Left colon (tissue), 2 donors: ENCODE measurements around the gene MIPEP. TPM values are rescaled to one million over a fixed set of nuclear protein-coding genes. Genes with fewer than 3 reads are reported as not detected.
A peak's percentile ranks its signal among the peaks of the same experiment; 100 is the strongest.

ENCODE experiments used
- ATAC-seq: fragments of 200-7000 bp; cut with Tn5 transposase; one replicate; pipeline ENCODE4 v1.9.1; 2020; ENCODE audit warnings: mild to moderate bottlenecking, moderate library complexity
- DNase-seq, 2 donors: peaks; one replicate each; pipeline ENCODE4 v3.0.0-alpha.2; 2020
- intact Hi-C, 2 donors: fragments of 100-400 bp; cut with DNase I in 1 of 2; cut with micrococcal nuclease in 1 of 2; formaldehyde crosslinking; loops; one replicate each; pipeline versions ENCODE4 v1.11.2 to v1.14.0; 2022; cut with DNase I, micrococcal nuclease
- total RNA-seq, 2 donors: library from RNA; stranded (reverse); fragmentation: NEBNext Ultra II Directional; extraction: Animal tissue kit (Norgen Biotek cat#: 25700); gene quantifications; one replicate each; pipeline ENCODE4 v1.2.1, GENCODE V29; 2021
- donor health status: DM: no; HTN: no; CAD: no.
- donor health status: DM: yes; HTN: yes; CAD: no.

The MIPEP gene
- total RNA-seq, 2 donors from 2014 or later: 24.2 to 30.4 TPM

DNA sequence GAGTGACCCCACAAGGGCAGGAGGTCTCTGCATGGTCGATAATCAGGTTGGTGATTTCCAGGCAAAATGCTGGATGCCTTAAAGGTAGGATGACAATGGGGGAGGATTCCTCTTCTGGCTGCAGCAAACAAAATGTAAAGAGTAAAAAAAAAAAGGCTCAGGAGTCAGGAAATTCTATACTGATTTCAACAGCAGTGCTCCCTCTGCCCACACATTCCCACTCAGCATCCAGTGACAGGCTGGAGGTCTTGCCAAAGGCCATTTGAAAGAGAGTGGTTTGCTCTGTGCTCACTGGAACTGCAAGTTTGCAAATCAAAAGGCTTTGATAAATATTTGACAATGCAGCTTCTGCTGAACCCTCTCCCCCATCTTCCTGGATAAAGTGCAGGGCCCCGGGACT lies 183.6 kb downstream of the MIPEP start:
- DNase-seq: no peak
- ATAC-seq: no peak
- intact Hi-C loops: no loop called here

GRCh38 chr13:23703246-23703860 lies 185.8 kb downstream of the MIPEP start:
- ATAC-seq (no peak), DNase-seq (no peak)
- intact Hi-C loops: no loop called here

DNA sequence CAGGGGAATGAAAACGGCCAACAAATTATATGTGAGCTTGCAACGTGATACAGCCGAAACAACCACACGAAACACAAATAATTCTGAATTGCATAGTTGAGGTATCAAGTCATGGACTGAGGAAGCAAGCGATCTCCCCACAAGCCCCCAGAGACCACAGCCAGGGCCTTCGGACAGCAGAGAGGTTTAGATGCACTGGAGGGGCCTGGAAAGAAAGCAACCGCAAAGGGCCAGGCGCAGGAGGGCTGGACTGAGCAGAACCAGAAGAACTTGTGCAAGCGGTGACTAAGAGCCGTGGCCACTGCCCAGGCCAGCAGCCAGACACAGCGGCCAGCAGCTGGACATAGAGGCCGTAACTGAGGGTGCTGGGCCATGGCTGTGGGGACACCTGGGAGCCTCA lies 187.6 kb downstream of the MIPEP start:
- peak in 1 of 2 donors; percentile 32 for DNase-seq
- ATAC-seq: no peak

GRCh38 chr13:23701186-23701585 lies 188.0 kb downstream of the MIPEP start:
- intact Hi-C loops: no loop called here
- DNase-seq: no peak
- no peak for ATAC-seq

More for the DNA sequence above, 187.6 kb downstream of the MIPEP start:
- intact Hi-C loops: no loop called here

DNA sequence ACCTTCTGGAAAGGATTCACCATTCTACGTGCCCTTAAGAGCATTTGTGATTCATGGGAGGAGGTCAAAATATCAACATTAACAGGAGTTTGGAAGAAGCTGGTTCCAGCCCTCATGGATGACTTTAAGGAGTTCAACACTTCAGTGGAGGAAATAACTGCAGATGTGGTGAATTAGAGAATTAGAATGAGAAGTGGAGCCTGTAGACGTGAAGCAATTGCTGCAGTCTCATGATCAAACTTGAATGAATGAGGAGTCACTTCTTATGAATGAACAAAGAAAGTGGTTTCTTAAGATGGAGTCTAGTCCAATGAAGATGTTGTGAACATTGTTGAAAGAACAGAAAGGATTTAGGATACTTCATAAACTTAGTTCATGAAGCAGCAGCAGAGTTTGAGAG lies 189.9 kb downstream of the MIPEP start:
- intact Hi-C loops: no loop called here

GRCh38 chr13:23697772-23698313 lies 191.4 kb downstream of the MIPEP start:
- DNase-seq (no peak), ATAC-seq (no peak)
- intact Hi-C loops: no loop called here

More for the DNA sequence above, 189.9 kb downstream of the MIPEP start:
- no peak for ATAC-seq
- DNase-seq: no peak

- no peak for DNase-seq
- intact Hi-C loops: no loop called here
- ATAC-seq: no peak
Observed at GRCh38 chr13:23696610-23697009, 192.6 kb downstream of the MIPEP start.

DNA sequence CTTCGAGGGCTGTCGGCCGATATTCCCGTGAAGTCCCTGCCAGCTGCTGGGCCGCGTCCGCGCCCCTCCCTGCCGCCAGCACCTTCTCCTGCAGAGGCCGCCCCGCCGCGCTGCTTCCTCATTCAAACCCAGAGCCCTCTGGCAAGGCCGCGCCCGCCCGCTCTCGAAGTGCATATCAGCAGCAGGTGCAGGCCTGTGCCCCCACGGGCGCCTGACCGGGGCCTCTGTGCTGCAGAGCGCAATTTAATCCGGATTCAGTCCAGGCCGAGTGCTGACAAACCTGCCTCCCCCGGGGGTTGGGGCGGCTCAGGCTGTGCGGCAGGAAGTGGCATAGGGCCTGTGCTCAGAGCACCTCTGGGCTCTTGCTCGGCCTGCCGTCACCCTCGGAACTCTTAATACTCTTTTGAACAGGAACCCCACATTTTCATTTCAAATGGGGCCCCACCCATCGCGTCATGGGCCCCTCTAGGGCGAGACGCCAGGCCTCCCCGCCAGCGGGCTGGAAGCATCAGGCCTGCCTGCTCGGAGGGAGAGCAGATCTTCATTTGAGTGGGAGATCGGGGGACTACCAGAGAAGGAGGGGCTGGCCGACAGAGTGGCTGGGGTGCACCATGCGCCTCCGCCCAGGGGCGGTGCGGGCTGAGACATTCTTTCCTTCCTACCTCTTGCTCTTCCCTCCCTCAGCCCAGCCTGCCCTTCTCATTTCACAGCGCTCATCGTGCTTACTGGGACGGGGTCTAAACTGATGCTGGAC lies 193.3 kb downstream of the MIPEP start:
- DNase-seq: peak in 1 of 2 donors; percentile 63
- intact Hi-C loops: no loop called here

DNA sequence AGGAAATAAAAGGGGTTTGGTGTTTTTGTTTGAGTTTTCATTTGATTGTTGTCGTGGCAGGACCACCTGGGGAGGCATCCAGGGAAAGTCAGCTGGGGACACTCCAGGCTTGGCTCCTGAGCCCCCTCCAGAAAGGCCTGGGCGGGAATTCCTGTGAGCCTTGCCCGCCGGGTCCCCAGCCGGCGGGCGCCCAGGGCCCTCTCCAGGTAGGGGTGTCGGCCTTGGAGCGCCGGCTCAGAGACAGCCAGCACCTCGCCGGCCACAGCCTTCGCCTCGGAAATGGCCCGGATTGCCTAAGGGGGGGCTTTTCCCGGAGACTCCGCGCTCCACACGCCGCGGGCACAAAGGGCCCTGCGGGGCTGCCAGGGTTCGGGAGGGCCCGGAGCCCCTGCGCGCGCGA lies 194.0 kb downstream of the MIPEP start:
- ATAC-seq (no peak), DNase-seq (no peak)
- intact Hi-C loops: no loop called here

More for the DNA sequence above, 193.3 kb downstream of the MIPEP start:
- ATAC-seq: peak; percentile 61

DNA sequence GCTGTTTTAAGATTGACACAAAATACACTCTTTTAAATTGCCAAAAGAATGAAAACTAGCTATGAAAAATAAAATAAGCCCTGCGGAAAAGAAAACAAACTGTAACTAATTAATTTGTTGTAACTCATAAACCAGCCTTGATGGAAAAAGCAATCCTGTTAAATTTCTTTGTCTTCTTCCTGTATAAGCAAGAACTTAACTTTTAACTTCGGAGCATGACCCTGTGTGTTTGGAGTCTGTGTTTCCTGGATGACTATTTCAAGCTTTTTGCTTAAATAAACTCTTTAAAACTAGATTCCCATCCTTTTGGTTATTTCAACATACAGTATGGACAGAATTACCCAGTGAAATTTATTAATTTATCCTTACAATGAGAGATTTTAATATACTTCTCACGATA lies 196.4 kb downstream of the MIPEP start:
- DNase-seq (no peak), ATAC-seq (no peak)
- intact Hi-C loops: no loop called here

DNA sequence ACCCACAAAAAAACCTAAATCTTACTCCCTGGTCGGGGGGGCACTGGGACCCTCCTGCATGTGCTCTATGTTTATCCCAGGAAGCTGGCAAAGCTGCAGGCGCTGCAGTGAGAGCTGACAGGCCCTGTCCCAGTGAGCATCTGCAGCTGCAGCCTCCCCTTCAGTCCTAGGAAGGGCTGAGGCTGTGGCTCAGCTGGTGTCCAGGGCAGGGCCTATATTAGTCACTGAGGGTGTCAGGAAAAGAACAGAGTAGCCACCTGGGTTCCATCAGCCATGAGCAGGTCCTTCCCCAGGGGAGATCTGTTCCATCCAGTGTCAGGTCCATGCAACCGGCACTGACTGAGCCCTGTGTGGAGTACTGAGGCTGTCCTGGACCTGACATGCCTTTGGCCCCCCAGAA lies 198.5 kb downstream of the MIPEP start:
- intact Hi-C loops: no loop called here
- no peak for ATAC-seq
- no peak for DNase-seq

- no peak for DNase-seq
- intact Hi-C loops: no loop called here
- ATAC-seq: no peak
Observed at GRCh38 chr13:23688336-23688735, 200.9 kb downstream of the MIPEP start.

GRCh38 chr13:23687614-23688013 lies 201.6 kb downstream of the MIPEP start:
- intact Hi-C loops: no loop called here
- no peak for ATAC-seq
- no peak for DNase-seq

DNA sequence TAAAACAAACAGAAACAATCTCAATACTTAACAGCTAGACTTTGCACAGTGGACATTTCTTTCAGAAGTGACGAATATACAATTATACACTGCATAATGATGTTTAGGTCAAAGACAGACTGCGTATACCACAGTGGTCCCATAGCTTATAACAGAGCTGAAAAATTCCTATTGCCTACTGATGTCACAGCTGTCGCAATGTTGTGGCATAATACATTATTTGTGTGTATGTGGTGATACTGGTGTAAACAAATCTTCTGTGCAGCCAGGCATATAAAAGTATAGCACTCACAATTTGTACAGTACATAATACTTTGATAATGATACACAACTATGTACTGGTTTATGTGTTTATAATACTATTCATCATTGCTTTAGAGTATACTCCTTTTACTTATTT lies 202.3 kb downstream of the MIPEP start:
- intact Hi-C loops: no loop called here
- no peak for ATAC-seq

DNA sequence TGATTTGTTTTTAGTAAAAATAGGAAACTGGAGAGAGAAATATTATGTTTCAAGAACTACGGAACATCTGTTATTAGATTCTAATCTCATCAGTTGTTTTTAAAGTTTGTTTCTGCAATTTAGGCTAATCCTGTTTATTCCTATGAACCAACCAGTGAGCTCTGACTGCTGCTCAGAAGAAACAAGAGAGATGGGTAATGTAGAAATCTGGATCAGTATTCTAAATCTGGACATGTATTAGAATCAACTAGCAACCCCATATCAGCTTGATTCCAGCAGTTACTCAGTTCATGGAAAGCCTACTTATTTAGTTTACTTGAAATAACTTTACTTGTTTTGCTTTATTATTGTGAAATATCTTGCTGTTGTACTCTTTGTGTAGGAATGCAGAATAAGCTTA lies 203.8 kb downstream of the MIPEP start:
- ATAC-seq (no peak), DNase-seq (no peak)
- intact Hi-C loops: no loop called here

More for the DNA sequence above, 202.3 kb downstream of the MIPEP start:
- DNase-seq: no peak

DNA sequence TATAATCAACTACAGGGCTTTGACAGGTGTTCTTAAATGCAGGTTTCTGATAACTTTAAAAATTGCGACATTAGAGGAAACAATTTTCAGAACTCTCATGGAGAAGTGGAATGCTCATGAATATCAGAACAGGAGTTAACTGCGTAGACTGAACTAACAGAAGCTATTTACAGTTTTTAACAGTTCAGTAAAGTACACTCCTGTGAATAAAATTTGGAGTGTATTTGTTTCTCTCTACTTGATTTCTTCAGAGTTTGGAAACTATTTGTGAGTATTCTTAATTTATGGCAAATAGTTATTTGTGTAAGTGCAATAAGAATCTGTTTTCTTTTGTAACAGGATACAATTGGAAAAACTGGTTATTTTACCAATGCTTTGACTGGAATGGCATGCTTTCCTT lies 204.6 kb downstream of the MIPEP start:
- DNase-seq: no peak

DNA sequence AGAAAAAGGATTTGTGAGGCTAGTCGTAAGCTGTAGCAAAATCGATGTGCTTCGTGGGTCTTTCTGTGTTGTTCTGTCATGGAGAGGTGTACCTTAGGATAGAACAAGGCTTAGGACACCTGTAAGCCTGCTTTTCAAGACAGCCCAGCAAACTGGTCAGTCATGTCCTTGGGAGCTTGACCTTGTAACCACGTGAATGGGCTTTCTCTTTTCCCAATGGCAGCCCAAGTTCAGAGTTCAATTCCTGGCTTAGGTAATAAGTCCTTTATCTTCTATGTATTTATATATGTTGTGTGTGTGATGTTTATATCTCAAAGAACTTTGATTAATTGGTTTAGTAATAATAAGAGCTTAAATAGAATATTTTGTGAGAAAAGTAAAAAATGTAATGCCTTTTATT lies 206.1 kb downstream of the MIPEP start:
- ATAC-seq: no peak
- intact Hi-C loops: no loop called here
- no peak for DNase-seq

More for the DNA sequence above, 204.6 kb downstream of the MIPEP start:
- no peak for ATAC-seq
- intact Hi-C loops: no loop called here

- ATAC-seq: no peak
- intact Hi-C loops: no loop called here
- DNase-seq: no peak
Observed at GRCh38 chr13:23680845-23681669, 208.1 kb downstream of the MIPEP start.
